Lung (tissue), 12 donors: ENCODE data around the gene MLANA. TPM values are rescaled to one million over a fixed set of nuclear protein-coding genes. Genes with fewer than 3 reads are reported as not detected.

Experiments used
- ATAC-seq: fragments of 200-7000 bp; cut with Tn5 transposase; one replicate; pipeline ENCODE4 v1.9.1; 2020; ENCODE audit warnings: moderate number of reproducible peaks; ENCODE audit not compliant: insufficient read depth, low FRiP score
- DNase-seq, 3 donors: peaks; one replicate each; pipeline ENCODE4 v3.0.0-alpha.2; 2013 to 2017
- H3K27ac ChIP-seq, 2 donors: one replicate each; pipeline ENCODE4 v1.5.1; 2013; ENCODE audit warnings: mild to moderate bottlenecking in 2 of 2, moderate library complexity in 2 of 2, control low read depth in 1 of 2, inconsistent platforms in 1 of 2, low read depth in 1 of 2, low read length in 1 of 2
- H3K27me3 ChIP-seq, 3 donors: one replicate each; pipeline ENCODE4 v1.5.1; 2013; ENCODE audit warnings: low read length in 2 of 3; ENCODE audit not compliant: control insufficient read depth in 3 of 3, insufficient read depth in 3 of 3
- H3K36me3 ChIP-seq, 4 donors: one replicate each; pipeline ENCODE4 v1.5.1; 2013; ENCODE audit warnings: low read length in 4 of 4, mild to moderate bottlenecking in 1 of 4, moderate library complexity in 1 of 4; ENCODE audit not compliant: control insufficient read depth in 4 of 4, insufficient read depth in 4 of 4
- H3K4me1 ChIP-seq, 5 donors: one replicate each; pipeline ENCODE4 v1.5.1; 2013; ENCODE audit warnings: low read length in 5 of 5, mild to moderate bottlenecking in 2 of 5, moderate library complexity in 1 of 5; ENCODE audit not compliant: control insufficient read depth in 5 of 5, insufficient read depth in 5 of 5
- H3K4me3 ChIP-seq: one replicate; pipeline ENCODE4 v1.5.1; 2013; ENCODE audit warnings: mild to moderate bottlenecking, control low read depth, moderate library complexity
- H3K9ac ChIP-seq, 2 donors: one replicate each; pipeline ENCODE4 v1.5.1; 2013; ENCODE audit warnings: low read length in 2 of 2, control low read depth in 1 of 2; ENCODE audit not compliant: insufficient read depth in 1 of 2
- H3K9me3 ChIP-seq, 4 donors: one replicate each; pipeline ENCODE4 v1.5.1; 2013; ENCODE audit warnings: low read length in 3 of 4, mild to moderate bottlenecking in 1 of 4, moderate library complexity in 1 of 4; ENCODE audit not compliant: control insufficient read depth in 4 of 4, insufficient read depth in 3 of 4
- WGBS, 2 donors: extraction: QIAGEN DNeasy Blood & Tissue Kit; methylation state at CpG; one replicate each; pipeline ENCODE4 v1.1.7; 2013; 5-methylcytosine and 5-hydroxymethylcytosine counted together
- polyA plus RNA-seq, 2 donors: library from polyadenylated mRNA; stranded (reverse); fragments of 200-250 nt; gene quantifications; one replicate each; pipeline ENCODE4 v1.2.1, GENCODE V29; 2013
- total RNA-seq, 2 donors: library from RNA; depleted of rRNA in 1 of 2; stranded (reverse); fragments of >200 nt in 1 of 2; gene quantifications; one replicate each; pipeline ENCODE4 v1.2.1, GENCODE V29; 2014 to 2021
- TF ChIP-seq, protein P1 (sequence below): IDR thresholded peaks from 2 replicates; pipeline ENCODE4 v1.5.1; 2012; ENCODE audit warnings: mild to moderate bottlenecking; ENCODE audit errors: control extremely low read depth, extremely low read depth
- donor health status: control.
- donor health status: control.
- donor health status: Bipolar disorder and iron deficiency.
- donor health status: healthy.
- donor health status: DM: yes; HTN: yes; CAD: no.

The MLANA gene
- total and polyA plus RNA-seq, 4 donors: not detected

DNA sequence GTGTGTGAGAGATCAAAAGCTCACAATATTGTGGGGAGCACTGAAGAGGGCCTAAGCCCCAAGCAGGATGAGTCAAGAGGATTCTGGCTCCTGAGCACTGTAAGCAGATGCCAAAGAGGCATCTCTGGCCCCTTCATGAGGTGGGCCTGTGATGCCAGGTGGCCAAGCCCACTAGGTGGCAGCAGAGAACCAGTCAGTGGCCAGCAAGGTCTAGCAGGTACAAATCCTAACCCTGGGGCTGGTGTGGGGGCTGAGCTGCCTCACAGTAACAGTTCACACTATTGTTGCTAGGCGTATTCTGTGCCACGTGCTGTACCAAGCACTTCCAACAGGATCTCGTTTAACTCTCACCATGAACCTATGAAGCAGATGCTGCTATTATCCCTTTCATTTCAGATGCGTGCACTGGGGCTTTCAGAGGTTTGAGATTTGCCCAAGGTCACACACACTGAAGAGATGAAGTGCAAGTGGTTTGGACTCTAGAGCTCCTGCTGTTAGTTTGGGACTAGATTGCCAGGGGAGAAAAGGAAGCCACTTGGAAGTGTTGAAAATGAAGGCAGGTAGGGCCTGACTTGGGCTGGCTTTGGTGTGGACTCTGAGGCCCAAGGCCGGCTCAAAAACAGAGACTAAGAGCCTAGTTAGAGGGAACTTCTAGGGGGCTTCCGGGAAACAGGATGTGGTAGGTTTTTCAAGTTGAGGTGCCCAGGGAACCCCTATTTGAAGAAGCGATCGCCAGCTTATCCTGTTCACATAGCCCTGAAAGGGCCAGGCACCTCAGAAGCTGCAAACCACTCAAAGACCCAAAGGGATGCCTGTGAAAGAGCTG, 4.4 kb upstream of the MLANA start:
- Histone ChIP-seq H3K4me1 (no peaks in the 10 kb centered on the region), H3K9me3 (no peaks in the 10 kb centered on the region), H3K27me3 (no peaks in the 10 kb centered on the region), H3K4me3 (no peak overlapping the region), H3K9ac (no peak overlapping the region), H3K36me3 (no peaks in the 10 kb centered on the region), H3K27ac (no peak overlapping the region)
- peak; percentile 68 for ATAC-seq
- DNase-seq: peak; percentile 60 to 75 (median 70)
- TF ChIP-seq, protein P1, sequence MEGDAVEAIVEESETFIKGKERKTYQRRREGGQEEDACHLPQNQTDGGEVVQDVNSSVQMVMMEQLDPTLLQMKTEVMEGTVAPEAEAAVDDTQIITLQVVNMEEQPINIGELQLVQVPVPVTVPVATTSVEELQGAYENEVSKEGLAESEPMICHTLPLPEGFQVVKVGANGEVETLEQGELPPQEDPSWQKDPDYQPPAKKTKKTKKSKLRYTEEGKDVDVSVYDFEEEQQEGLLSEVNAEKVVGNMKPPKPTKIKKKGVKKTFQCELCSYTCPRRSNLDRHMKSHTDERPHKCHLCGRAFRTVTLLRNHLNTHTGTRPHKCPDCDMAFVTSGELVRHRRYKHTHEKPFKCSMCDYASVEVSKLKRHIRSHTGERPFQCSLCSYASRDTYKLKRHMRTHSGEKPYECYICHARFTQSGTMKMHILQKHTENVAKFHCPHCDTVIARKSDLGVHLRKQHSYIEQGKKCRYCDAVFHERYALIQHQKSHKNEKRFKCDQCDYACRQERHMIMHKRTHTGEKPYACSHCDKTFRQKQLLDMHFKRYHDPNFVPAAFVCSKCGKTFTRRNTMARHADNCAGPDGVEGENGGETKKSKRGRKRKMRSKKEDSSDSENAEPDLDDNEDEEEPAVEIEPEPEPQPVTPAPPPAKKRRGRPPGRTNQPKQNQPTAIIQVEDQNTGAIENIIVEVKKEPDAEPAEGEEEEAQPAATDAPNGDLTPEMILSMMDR: peak; percentile 71
- WGBS, 2 donors: 58 to 61% methylated on average over 8 of the region's 8 CpGs

DNA sequence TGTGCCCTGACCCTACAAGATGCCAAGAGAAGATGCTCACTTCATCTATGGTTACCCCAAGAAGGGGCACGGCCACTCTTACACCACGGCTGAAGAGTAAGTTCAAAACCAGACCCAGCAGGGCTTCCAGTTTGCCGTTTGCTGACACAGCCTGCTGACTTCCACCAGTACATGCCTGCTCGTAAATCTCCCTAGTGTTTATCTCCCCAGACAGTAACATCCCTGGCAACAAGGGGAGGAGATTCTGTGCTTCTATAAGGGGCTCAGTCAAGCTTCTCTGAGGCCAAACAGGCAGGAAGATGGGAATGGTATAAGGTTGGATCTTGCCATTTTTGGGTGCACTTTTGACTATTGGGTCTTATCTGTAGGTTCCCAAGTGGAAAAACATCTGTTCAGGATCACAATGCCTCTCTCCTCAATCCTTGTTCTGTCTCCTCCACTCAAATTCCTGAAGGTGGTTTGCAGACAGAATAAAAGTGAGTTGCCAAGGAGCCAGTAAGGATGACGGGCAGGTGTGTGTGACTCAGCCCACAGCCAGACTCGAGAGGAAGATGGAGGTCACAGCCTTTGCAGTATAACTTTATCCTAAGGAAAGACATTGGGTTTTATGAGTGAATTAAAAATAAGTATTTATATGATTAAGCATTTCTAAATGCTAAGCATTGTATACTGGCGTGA, 1.9 kb downstream of the MLANA start:
- H3K4me1 ChIP-seq: peaks cover 0 to 1% (median 0%) of the 10 kb centered on the region in 5 donors
- no peak overlapping the region for H3K9ac ChIP-seq
- H3K27ac ChIP-seq: no peak overlapping the region
- ATAC-seq (no peak), DNase-seq (peak in 1 of 3 donors; percentile 10)
- WGBS, 2 donors: 69 to 72% methylated on average over 7 of the region's 7 CpGs
- H3K27me3 ChIP-seq: no peaks in the 10 kb centered on the region
- peaks cover 0 to 6% (median 1%) of the 10 kb centered on the region in 4 donors for H3K36me3 ChIP-seq
- TF ChIP-seq, protein P1: no peak
- no peaks in the 10 kb centered on the region for H3K9me3 ChIP-seq
- no peak overlapping the region for H3K4me3 ChIP-seq

DNA sequence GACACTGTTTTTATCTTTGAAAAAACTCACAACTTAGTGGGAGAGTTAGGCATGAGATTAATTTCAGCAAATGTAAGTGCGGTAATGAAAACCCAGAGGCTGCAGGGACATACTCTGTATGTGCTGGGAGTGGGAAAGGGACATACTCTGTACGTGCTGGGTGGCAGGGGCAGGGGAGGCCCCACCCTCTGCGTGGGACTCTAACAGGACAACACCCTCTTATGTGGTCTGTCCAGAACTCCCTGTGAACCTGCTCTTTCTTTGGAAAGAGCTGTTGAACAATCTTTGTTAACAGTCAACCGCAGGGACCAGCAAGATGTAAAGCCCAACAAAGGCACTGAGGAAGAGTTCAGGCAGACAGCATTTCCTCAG, 2.4 kb downstream of the MLANA start:
- Histone ChIP-seq H3K27me3 (no peaks in the 10 kb centered on the region), H3K4me1 (peaks cover 0 to 1% (median 0%) of the 10 kb centered on the region in 5 donors), H3K27ac (no peak overlapping the region), H3K4me3 (no peak overlapping the region), H3K9ac (no peak overlapping the region), H3K36me3 (peaks cover 0 to 6% (median 1%) of the 10 kb centered on the region in 4 donors), H3K9me3 (no peaks in the 10 kb centered on the region)
- TF ChIP-seq, protein P1: no peak
- ATAC-seq (no peak), DNase-seq (no peak)
- 78 to 80% methylated on average over 4 of the region's 4 CpGs for WGBS, 2 donors
